ENCODE results near the gene ANGPTL2.

Gene ANGPTL2

GRCh38 chr9:127139775-127140174 lies 17.3 kb upstream of the ANGPTL2 start:
- DNase-seq (ENCODE audit: low read depth): no peak
- TF ChIP-seq MAX (IDR thresholded peaks at IDR 0.05; ENCODE audit: low read depth, low read length) (no peak), POLR2A (IDR thresholded peaks at IDR 0.05; ENCODE audit: extremely low read depth, insufficient read length) (no peak), MYC (IDR thresholded peaks at IDR 0.05; ENCODE audit: low read depth, low read length) (no peak), CTCF (IDR thresholded peaks at IDR 0.05; ENCODE audit: low read depth, low read length) (no peak)
- H3K4me3 ChIP-seq (ENCODE audit: low read depth, low read length): no peak overlapping the region

- no peak for DNase-seq (ENCODE audit: low read depth)
- TF ChIP-seq CTCF (IDR thresholded peaks at IDR 0.05; ENCODE audit: low read depth, low read length): no peak
- no peak for TF ChIP-seq MAX (IDR thresholded peaks at IDR 0.05; ENCODE audit: low read depth, low read length)
- no peak for TF ChIP-seq POLR2A (IDR thresholded peaks at IDR 0.05; ENCODE audit: extremely low read depth, insufficient read length)
- TF ChIP-seq MYC (IDR thresholded peaks at IDR 0.05; ENCODE audit: low read depth, low read length): no peak
- no peak overlapping the region for H3K4me3 ChIP-seq (ENCODE audit: low read depth, low read length)
These were observed 16.8 kb upstream of the ANGPTL2 start for GRCh38 chr9:127139071-127139731.

GRCh38 chr9:127138444-127138843 lies 16.0 kb upstream of the ANGPTL2 start:
- no peak for DNase-seq (ENCODE audit: low read depth)
- TF ChIP-seq POLR2A (IDR thresholded peaks at IDR 0.05; ENCODE audit: extremely low read depth, insufficient read length): no peak
- TF ChIP-seq CTCF (IDR thresholded peaks at IDR 0.05; ENCODE audit: low read depth, low read length): no peak
- TF ChIP-seq MAX (IDR thresholded peaks at IDR 0.05; ENCODE audit: low read depth, low read length): no peak
- no peak for TF ChIP-seq MYC (IDR thresholded peaks at IDR 0.05; ENCODE audit: low read depth, low read length)
- H3K4me3 ChIP-seq (ENCODE audit: low read depth, low read length): no peak overlapping the region

- TF ChIP-seq MAX (IDR thresholded peaks at IDR 0.05; ENCODE audit: low read depth, low read length) (no peak), POLR2A (IDR thresholded peaks at IDR 0.05; ENCODE audit: extremely low read depth, insufficient read length) (no peak), CTCF (IDR thresholded peaks at IDR 0.05; ENCODE audit: low read depth, low read length) (no peak), MYC (IDR thresholded peaks at IDR 0.05; ENCODE audit: low read depth, low read length) (no peak)
- no peak overlapping the region for H3K4me3 ChIP-seq (ENCODE audit: low read depth, low read length)
- no peak for DNase-seq (ENCODE audit: low read depth)
These were observed 15.4 kb upstream of the ANGPTL2 start for GRCh38 chr9:127137640-127138360.

- no peak for TF ChIP-seq MYC (IDR thresholded peaks at IDR 0.05; ENCODE audit: low read depth, low read length)
- no peak for TF ChIP-seq POLR2A (IDR thresholded peaks at IDR 0.05; ENCODE audit: extremely low read depth, insufficient read length)
- TF ChIP-seq CTCF (IDR thresholded peaks at IDR 0.05; ENCODE audit: low read depth, low read length): no peak
- no peak for TF ChIP-seq MAX (IDR thresholded peaks at IDR 0.05; ENCODE audit: low read depth, low read length)
- no peak for DNase-seq (ENCODE audit: low read depth)
- no peak overlapping the region for H3K4me3 ChIP-seq (ENCODE audit: low read depth, low read length)
These were observed 14.6 kb upstream of the ANGPTL2 start for GRCh38 chr9:127136880-127137639.

Measured in NB4 (cell line).